ENCODE measurements around the gene CD68.

CD68 gene

GRCh38 chr17:7579001-7579833, at the start of gene CD68:
Gene CD68, plus strand, starts transcription at chr17:7579638. Its CDS starts 40 bp downstream, at chr17:7579678.
- H3K4me3 ChIP-seq (ENCODE audit: low read depth, low read length), result no peak within 1 kb of the TSS
- in situ Hi-C loops (cut with HindIII; ENCODE audit: low pct_ligation_motif_present, low sequenced_read_pairs), result no loop called here
- peaks cover 49% of the 10 kb centered on the region for H3K36me3 ChIP-seq (replicated peaks)
- peak; percentile 79 for DNase-seq
- H3K27ac ChIP-seq, result peak within 1 kb of the TSS; percentile 33
- no peak for TF ChIP-seq CTCF (IDR thresholded peaks at IDR 0.05; ENCODE audit: low read depth, low read length, missing control alignments)
- no peaks in the 10 kb centered on the region for H3K27me3 ChIP-seq (replicated peaks)

GRCh38 chr17:7530023-7530900, 49.2 kb upstream of the CD68 start:
- Histone ChIP-seq H3K27ac (no peak overlapping the region), H3K27me3 (replicated peaks) (no peaks in the 10 kb centered on the region), H3K36me3 (replicated peaks) (no peaks in the 10 kb centered on the region), H3K4me3 (ENCODE audit: low read depth, low read length) (no peak overlapping the region)
- in situ Hi-C loops (cut with HindIII; ENCODE audit: low pct_ligation_motif_present, low sequenced_read_pairs), result no loop called here
- TF ChIP-seq CTCF (IDR thresholded peaks at IDR 0.05; ENCODE audit: low read depth, low read length, missing control alignments), result no peak
- no peak for DNase-seq

GRCh38 chr17:7538050-7538449, 41.4 kb upstream of the CD68 start:
- in situ Hi-C loops (cut with HindIII; ENCODE audit: low pct_ligation_motif_present, low sequenced_read_pairs), result no loop called here
- no peak for TF ChIP-seq CTCF (IDR thresholded peaks at IDR 0.05; ENCODE audit: low read depth, low read length, missing control alignments)
- H3K27me3 ChIP-seq (replicated peaks), result no peaks in the 10 kb centered on the region
- no peak for DNase-seq
- no peak overlapping the region for H3K4me3 ChIP-seq (ENCODE audit: low read depth, low read length)
- H3K36me3 ChIP-seq (replicated peaks), result no peaks in the 10 kb centered on the region
- no peak overlapping the region for H3K27ac ChIP-seq

- H3K36me3 ChIP-seq (replicated peaks), result no peaks in the 10 kb centered on the region
- no peaks in the 10 kb centered on the region for H3K27me3 ChIP-seq (replicated peaks)
- DNase-seq, result peak; percentile 28
- in situ Hi-C loops (cut with HindIII; ENCODE audit: low pct_ligation_motif_present, low sequenced_read_pairs), result no loop called here
- no peak for TF ChIP-seq CTCF (IDR thresholded peaks at IDR 0.05; ENCODE audit: low read depth, low read length, missing control alignments)
- no peak overlapping the region for H3K4me3 ChIP-seq (ENCODE audit: low read depth, low read length)
- no peak overlapping the region for H3K27ac ChIP-seq
Measured at GRCh38 chr17:7538891-7539545, 40.4 kb upstream of the CD68 start.

- no peak overlapping the region for H3K4me3 ChIP-seq (ENCODE audit: low read depth, low read length)
- in situ Hi-C loops (cut with HindIII; ENCODE audit: low pct_ligation_motif_present, low sequenced_read_pairs), result no loop called here
- H3K36me3 ChIP-seq (replicated peaks), result no peaks in the 10 kb centered on the region
- no peak for DNase-seq
- no peaks in the 10 kb centered on the region for H3K27me3 ChIP-seq (replicated peaks)
- H3K27ac ChIP-seq, result no peak overlapping the region
- TF ChIP-seq CTCF (IDR thresholded peaks at IDR 0.05; ENCODE audit: low read depth, low read length, missing control alignments), result no peak
Measured at GRCh38 chr17:7541074-7541621, 38.3 kb upstream of the CD68 start.
